ENCODE results near the gene LIX1L.

LIX1L gene

GRCh38 chr1:145918144-145918991 lies 39.4 kb downstream of the LIX1L start, which contains the start of gene PEX11B:
Gene PEX11B (minus strand): TSS chr1:145918717. CDS start chr1:145918688, 29 bp downstream.
- no peaks in the 10 kb centered on the region for H3K36me3 ChIP-seq (ENCODE audit: insufficient read depth, low read length)
- H3K4me2 ChIP-seq (ENCODE audit: low read depth, low read length, poor library complexity, severe bottlenecking) = peak within 1 kb of the TSS; percentile 86
- H2AFZ ChIP-seq (ENCODE audit: low read length) = peak within 1 kb of the TSS; percentile 95
- no peaks in the 10 kb centered on the region for H4K20me1 ChIP-seq (ENCODE audit: insufficient read depth, low read length, poor library complexity, severe bottlenecking)
- H3K9ac ChIP-seq (ENCODE audit: low read depth, low read length, poor library complexity, severe bottlenecking) = peak within 1 kb of the TSS; percentile 85
- peaks cover 12% of the 10 kb centered on the region; the same call in 1 of the 2 replicates for H3K79me2 ChIP-seq (ENCODE audit: insufficient read depth, low read length)
- TF ChIP-seq CTCF (conservative IDR thresholded peaks at IDR 0.05; ENCODE audit: low read length) (no peak), EZH2phosphoT487 (IDR thresholded peaks at IDR 0.05; ENCODE audit: borderline replicate concordance) (no peak)
- no peaks in the 10 kb centered on the region for H3K9me2 ChIP-seq (replicated peaks; ENCODE audit: low read depth, low read length)
- peak within 1 kb of the TSS; percentile 99 for H3K4me3 ChIP-seq (ENCODE audit: low read length, poor library complexity, severe bottlenecking)
- no peaks in the 10 kb centered on the region for H3K27me3 ChIP-seq (ENCODE audit: insufficient read depth, low read length, poor library complexity, severe bottlenecking)
- H3K9me3 ChIP-seq (ENCODE audit: insufficient read depth, low read depth, low read length) = no peaks in the 10 kb centered on the region
- 0 out of 2 replicates have a peak, but pooled peaks cover 9% of the 10 kb centered on the region for H3F3A ChIP-seq (ENCODE audit: low read depth)
- H3K4me1 ChIP-seq (ENCODE audit: insufficient read depth, low read length, poor library complexity, severe bottlenecking) = peaks cover 14% of the 10 kb centered on the region

GRCh38 chr1:145917595-145917994 lies 40.2 kb downstream of the LIX1L start:
- Histone ChIP-seq H4K20me1 (ENCODE audit: insufficient read depth, low read length, poor library complexity, severe bottlenecking) (no peaks in the 10 kb centered on the region), H3K27me3 (ENCODE audit: insufficient read depth, low read length, poor library complexity, severe bottlenecking) (no peaks in the 10 kb centered on the region), H3K9me3 (ENCODE audit: insufficient read depth, low read depth, low read length) (no peaks in the 10 kb centered on the region), H3K36me3 (ENCODE audit: insufficient read depth, low read length) (no peaks in the 10 kb centered on the region), H3K4me1 (ENCODE audit: insufficient read depth, low read length, poor library complexity, severe bottlenecking) (peaks cover 14% of the 10 kb centered on the region), H3F3A (ENCODE audit: low read depth) (0 out of 2 replicates have a peak, but pooled peaks cover 9% of the 10 kb centered on the region), H2AFZ (ENCODE audit: low read length) (no peak overlapping the region), H3K79me2 (ENCODE audit: insufficient read depth, low read length) (peaks cover 12% of the 10 kb centered on the region; the same call in 1 of the 2 replicates), H3K4me3 (ENCODE audit: low read length, poor library complexity, severe bottlenecking) (peak overlapping the region; percentile 99), H3K9ac (ENCODE audit: low read depth, low read length, poor library complexity, severe bottlenecking) (peak overlapping the region; percentile 85), H3K4me2 (ENCODE audit: low read depth, low read length, poor library complexity, severe bottlenecking) (peak overlapping the region; percentile 86), H3K9me2 (replicated peaks; ENCODE audit: low read depth, low read length) (no peaks in the 10 kb centered on the region)
- TF ChIP-seq CTCF (conservative IDR thresholded peaks at IDR 0.05; ENCODE audit: low read length) = no peak
- no peak for TF ChIP-seq EZH2phosphoT487 (IDR thresholded peaks at IDR 0.05; ENCODE audit: borderline replicate concordance)

- H3F3A ChIP-seq (ENCODE audit: low read depth) = 0 out of 2 replicates have a peak, but pooled peaks cover 7% of the 10 kb centered on the region
- peaks cover 7% of the 10 kb centered on the region; the same call in 1 of the 2 replicates for H3K36me3 ChIP-seq (ENCODE audit: insufficient read depth, low read length)
- no peaks in the 10 kb centered on the region for H3K9me3 ChIP-seq (ENCODE audit: insufficient read depth, low read depth, low read length)
- no peaks in the 10 kb centered on the region for H4K20me1 ChIP-seq (ENCODE audit: insufficient read depth, low read length, poor library complexity, severe bottlenecking)
- TF ChIP-seq EZH2phosphoT487 (IDR thresholded peaks at IDR 0.05; ENCODE audit: borderline replicate concordance) (no peak), CTCF (conservative IDR thresholded peaks at IDR 0.05; ENCODE audit: low read length) (no peak)
- H3K9ac ChIP-seq (ENCODE audit: low read depth, low read length, poor library complexity, severe bottlenecking) = no peak overlapping the region
- H3K4me3 ChIP-seq (ENCODE audit: low read length, poor library complexity, severe bottlenecking) = no peak overlapping the region
- peak overlapping the region; percentile 86 for H3K4me2 ChIP-seq (ENCODE audit: low read depth, low read length, poor library complexity, severe bottlenecking)
- H3K4me1 ChIP-seq (ENCODE audit: insufficient read depth, low read length, poor library complexity, severe bottlenecking) = peaks cover 14% of the 10 kb centered on the region
- H3K9me2 ChIP-seq (replicated peaks; ENCODE audit: low read depth, low read length) = no peaks in the 10 kb centered on the region
- peaks cover 12% of the 10 kb centered on the region; the same call in 1 of the 2 replicates for H3K79me2 ChIP-seq (ENCODE audit: insufficient read depth, low read length)
- no peak overlapping the region for H2AFZ ChIP-seq (ENCODE audit: low read length)
- no peaks in the 10 kb centered on the region for H3K27me3 ChIP-seq (ENCODE audit: insufficient read depth, low read length, poor library complexity, severe bottlenecking)
Observed at GRCh38 chr1:145916745-145917144, 41.1 kb downstream of the LIX1L start.

Measured in Loucy (cell line).